AG04450 (cell line): ENCODE data around the gene IRF5. TPM values are rescaled to one million over a fixed set of nuclear protein-coding genes. Genes with fewer than 3 reads are reported as not detected.

Experiments used
- CTCF ChIA-PET: fragments of 300-600, 350-600 bp; formaldehyde crosslinking; extraction: SDS; loops from one replicate; lab custom pipeline; 2022; ENCODE audit warnings: antibody characterized with exemption, inconsistent platforms; lab: Charles Lee
- POLR2A ChIA-PET: fragments of 350-600 bp; formaldehyde crosslinking; extraction: SDS; loops from one replicate; lab custom pipeline; 2021; ENCODE audit warnings: antibody characterized with exemption, inconsistent platforms; lab: Yijun Ruan, JAX
- DNase-seq: peaks from one replicate; pipeline ENCODE4 v3.0.0-alpha.2; 2011; ENCODE audit warnings: low read depth, low spot score
- H3K27ac ChIP-seq: one replicate; pipeline ENCODE4 v1.5.1; 2012; ENCODE audit warnings: low read depth, low read length, control low read depth
- H3K27me3 ChIP-seq: one replicate; pipeline ENCODE4 v1.6.0; 2012; ENCODE audit warnings: low read length; ENCODE audit not compliant: control insufficient read depth, insufficient read depth
- H3K4me3 ChIP-seq: 2 replicates; pipeline ENCODE4 v1.5.1; 2011; ENCODE audit warnings: mild to moderate bottlenecking, low read depth, low read length, control low read depth
- H3K9me3 ChIP-seq: 2 replicates; pipeline ENCODE4 v1.5.1; 2012; ENCODE audit warnings: low read length; ENCODE audit not compliant: control insufficient read depth, insufficient read depth
- polyA plus RNA-seq: library from polyadenylated mRNA; depleted of rRNA; stranded (reverse); fragments of >200 nt; gene quantifications from 2 replicates; pipeline ENCODE4 v1.2.3, GENCODE V29; 2011
- TF ChIP-seq, protein P1 (sequence below): IDR thresholded peaks from 2 replicates; pipeline ENCODE4 v1.5.1; 2011; ENCODE audit warnings: low read depth, low read length, control low read depth, inconsistent platforms

IRF5 gene
- polyA plus RNA-seq, 1 experiment: 0.06 TPM

DNA sequence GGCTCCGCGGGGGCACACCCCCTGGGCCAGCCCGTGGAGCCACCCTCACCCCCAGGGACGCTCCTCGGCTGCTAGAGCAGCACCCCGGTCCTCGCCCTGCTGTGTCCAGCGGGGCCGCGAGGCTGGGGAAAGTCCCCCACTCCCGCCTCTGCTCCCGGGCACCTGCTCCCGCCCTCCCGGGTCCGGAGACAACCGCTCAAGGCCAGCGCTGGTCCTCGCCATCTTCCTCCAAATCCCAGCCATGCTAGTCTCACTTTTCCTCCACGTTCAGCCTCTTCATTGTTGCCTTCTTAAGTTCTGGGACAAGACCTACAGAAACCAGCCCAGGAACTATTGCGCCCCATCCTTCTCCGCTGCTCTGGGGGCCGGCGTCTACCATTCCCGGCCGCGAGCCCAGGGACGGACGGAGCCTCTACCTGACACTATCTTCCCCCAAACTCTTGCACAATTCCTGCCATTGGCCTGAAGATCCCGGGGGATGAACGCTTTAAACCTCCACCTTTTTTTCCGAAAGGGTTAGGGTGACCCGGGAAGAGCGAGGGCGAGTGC lies 22.4 kb upstream of the IRF5 start:
- ChIA-PET CTCF (interaction anchor here (1.2 kb wide), 1 partner anchor 248 kb away, joined by 3 read pairs; no protein-coding TSS in a partner anchor), POLR2A (no interaction called here)
- H3K4me3 ChIP-seq: no peak overlapping the region
- TF ChIP-seq, protein P1, sequence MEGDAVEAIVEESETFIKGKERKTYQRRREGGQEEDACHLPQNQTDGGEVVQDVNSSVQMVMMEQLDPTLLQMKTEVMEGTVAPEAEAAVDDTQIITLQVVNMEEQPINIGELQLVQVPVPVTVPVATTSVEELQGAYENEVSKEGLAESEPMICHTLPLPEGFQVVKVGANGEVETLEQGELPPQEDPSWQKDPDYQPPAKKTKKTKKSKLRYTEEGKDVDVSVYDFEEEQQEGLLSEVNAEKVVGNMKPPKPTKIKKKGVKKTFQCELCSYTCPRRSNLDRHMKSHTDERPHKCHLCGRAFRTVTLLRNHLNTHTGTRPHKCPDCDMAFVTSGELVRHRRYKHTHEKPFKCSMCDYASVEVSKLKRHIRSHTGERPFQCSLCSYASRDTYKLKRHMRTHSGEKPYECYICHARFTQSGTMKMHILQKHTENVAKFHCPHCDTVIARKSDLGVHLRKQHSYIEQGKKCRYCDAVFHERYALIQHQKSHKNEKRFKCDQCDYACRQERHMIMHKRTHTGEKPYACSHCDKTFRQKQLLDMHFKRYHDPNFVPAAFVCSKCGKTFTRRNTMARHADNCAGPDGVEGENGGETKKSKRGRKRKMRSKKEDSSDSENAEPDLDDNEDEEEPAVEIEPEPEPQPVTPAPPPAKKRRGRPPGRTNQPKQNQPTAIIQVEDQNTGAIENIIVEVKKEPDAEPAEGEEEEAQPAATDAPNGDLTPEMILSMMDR: no peak
- no peak overlapping the region for H3K27ac ChIP-seq
- H3K9me3 ChIP-seq: no peaks in the 10 kb centered on the region; the same call in 1 of the 2 replicates
- peaks cover 77% of the 10 kb centered on the region for H3K27me3 ChIP-seq
- no peak for DNase-seq

DNA sequence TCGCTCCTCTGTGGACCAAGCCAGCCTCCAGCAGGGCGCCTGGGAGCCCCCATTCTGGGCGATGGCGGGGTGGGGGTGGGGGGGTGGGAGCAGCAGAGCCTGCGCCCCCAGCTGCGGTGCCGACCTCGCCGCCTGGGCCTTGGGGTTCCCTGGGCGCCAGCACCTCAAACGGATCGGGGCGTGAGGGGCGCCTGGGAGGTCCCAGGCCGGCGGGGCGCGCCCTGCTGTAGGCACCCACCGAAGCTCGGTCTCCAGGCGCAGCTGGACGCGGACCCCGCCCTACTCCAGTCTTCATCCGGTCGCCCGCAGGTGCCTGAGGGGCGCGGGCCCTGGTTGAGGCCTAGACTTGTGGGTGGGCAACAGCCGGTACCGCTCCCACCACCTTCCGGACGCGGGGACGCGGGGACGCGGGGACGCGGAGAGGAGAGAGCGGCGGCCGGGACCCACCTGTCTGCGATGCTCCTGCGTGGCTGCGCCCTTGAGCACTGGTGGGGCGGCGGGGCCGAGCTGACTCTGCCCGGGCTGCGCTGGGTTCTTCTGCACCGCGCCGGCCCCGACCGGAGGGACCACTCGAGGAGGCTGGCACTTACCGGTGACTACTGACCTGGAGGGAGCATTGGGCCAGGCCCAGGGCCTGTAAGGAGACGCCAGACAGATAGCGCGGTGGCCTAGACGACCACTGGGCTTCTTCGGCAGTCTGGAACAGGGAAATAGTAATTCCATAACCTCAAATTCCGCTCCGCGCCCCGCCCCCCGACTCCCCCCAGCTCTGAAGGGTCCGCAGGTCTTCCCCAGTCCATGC lies 21.7 kb upstream of the IRF5 start:
- no peak for DNase-seq
- CTCF ChIA-PET: no interaction called here

DNA sequence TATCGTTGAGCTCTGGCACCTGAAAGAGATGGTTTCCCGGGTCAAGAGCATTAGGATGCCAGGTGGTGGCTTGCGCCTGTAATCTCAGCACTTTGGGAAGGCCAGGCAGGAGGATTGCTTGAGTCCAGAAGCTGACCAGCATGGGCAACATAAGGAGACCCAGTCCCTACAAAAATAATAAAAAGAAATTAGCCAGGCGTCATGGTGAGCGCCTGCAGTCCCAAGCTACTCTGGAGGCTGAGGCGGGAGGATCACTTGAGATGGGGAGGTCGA lies 21.1 kb upstream of the IRF5 start:
- peaks cover 77% of the 10 kb centered on the region for H3K27me3 ChIP-seq
- H3K4me3 ChIP-seq: no peak overlapping the region
- no peak for DNase-seq
- no peak overlapping the region for H3K27ac ChIP-seq
- ChIA-PET POLR2A (no interaction called here), CTCF (no interaction called here)
- H3K9me3 ChIP-seq: no peaks in the 10 kb centered on the region; the same call in 1 of the 2 replicates
- TF ChIP-seq, protein P1: no peak

More for the DNA sequence above, 21.7 kb upstream of the IRF5 start:
- Histone ChIP-seq H3K27ac (no peak overlapping the region), H3K4me3 (no peak overlapping the region), H3K9me3 (no peaks in the 10 kb centered on the region; the same call in 1 of the 2 replicates), H3K27me3 (peaks cover 79% of the 10 kb centered on the region)
- POLR2A ChIA-PET: no interaction called here
- TF ChIP-seq, protein P1: no peak

DNA sequence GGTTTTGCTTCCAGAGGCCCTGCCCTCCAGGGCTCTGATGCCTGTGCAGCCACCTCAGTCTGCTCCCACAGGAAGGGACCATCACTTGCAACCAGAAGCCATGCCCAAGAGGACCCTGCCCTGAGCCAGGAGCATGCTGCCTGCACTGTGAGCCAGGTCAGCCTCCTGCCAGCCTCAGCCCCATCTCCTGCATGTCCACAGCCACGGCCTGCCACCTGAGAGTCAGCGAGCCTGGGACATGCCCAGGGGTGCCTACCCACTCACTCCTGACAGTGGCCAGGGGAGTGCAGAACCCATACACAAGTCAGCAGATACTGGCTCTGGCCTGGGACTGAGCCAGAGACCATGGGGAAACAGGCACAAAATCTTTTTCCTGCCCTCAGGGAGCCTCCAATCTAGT lies 20.6 kb upstream of the IRF5 start:
- ChIA-PET POLR2A (no interaction called here), CTCF (no interaction called here)
- H3K4me3 ChIP-seq: no peak overlapping the region
- no peaks in the 10 kb centered on the region; the same call in 1 of the 2 replicates for H3K9me3 ChIP-seq
- peaks cover 77% of the 10 kb centered on the region for H3K27me3 ChIP-seq
- TF ChIP-seq, protein P1: no peak
- no peak overlapping the region for H3K27ac ChIP-seq
- no peak for DNase-seq

DNA sequence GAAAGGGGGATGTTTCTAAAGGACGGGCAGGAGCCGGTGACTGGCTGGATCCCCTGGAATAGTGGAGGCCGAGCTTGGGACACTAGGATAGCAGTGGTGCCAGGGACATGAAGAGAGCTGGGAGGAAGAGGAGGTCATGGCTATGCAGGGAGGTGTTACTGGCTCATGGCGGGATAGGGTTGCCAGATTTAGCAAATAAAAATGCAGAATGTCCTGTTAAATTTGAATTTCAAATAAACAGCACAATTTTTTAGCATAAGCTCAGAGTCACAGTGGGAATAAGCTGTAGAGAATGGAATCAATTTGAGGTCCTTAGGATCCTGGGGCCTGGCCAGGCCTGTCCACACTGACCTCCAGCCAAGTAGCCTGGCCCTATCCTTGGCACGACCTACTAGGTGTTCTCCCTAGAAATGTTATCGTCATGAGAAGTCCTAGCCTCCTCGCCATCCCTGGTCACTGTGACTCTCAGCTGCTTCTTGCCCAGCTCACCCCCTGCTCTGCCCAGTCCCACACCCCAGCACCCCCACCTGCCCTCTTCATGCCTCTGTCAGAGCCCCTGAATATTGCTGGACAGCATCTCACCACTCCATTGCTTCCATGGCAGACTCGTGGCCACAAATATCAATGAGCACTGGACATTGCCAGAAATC lies 19.6 kb upstream of the IRF5 start:
- Histone ChIP-seq H3K9me3 (no peaks in the 10 kb centered on the region; the same call in 1 of the 2 replicates), H3K4me3 (no peak overlapping the region), H3K27ac (no peak overlapping the region), H3K27me3 (peaks cover 83% of the 10 kb centered on the region)
- DNase-seq: no peak
- ChIA-PET POLR2A (no interaction called here), CTCF (no interaction called here)
- TF ChIP-seq, protein P1: no peak
